DND-41 (cell line): Measurements from ENCODE around the gene ANKRD11.
A peak's percentile ranks its signal among the peaks of the same experiment; 100 is the strongest.
"Not testable (repeated sequence)": the region's sequence is repeated elsewhere in the genome, so short reads cannot be mapped to it uniquely, and the experiment has no call there.

Experiments used
- ATAC-seq: fragments of 200-7000 bp; cut with Tn5 transposase; 3 replicates; pipeline ENCODE4 v1.9.1; 2021; ENCODE audit warnings: low read depth; ENCODE audit not compliant: insufficient read depth
- DNase-seq: peaks from one replicate; pipeline ENCODE4 v3.0.0-alpha.2; 2020
- H2AFZ ChIP-seq: 2 replicates; pipeline ENCODE4 v1.6.0; 2012; ENCODE audit warnings: low read depth, low read length
- H3K27ac ChIP-seq: 2 replicates; pipeline ENCODE4 v1.5.1; 2012; ENCODE audit warnings: low read length, inconsistent platforms
- H3K27me3 ChIP-seq: fragments of 200-600 bp; sonication (generic); 2 replicates; pipeline ENCODE4 v1.6.0; 2012; ENCODE audit warnings: low read length, mild to moderate bottlenecking, inconsistent platforms; ENCODE audit not compliant: insufficient read depth, poor library complexity
- H3K36me3 ChIP-seq: 2 replicates; pipeline ENCODE4 v1.5.1; 2012; ENCODE audit warnings: low read length, inconsistent platforms; ENCODE audit not compliant: insufficient read depth
- H3K4me1 ChIP-seq: 2 replicates; pipeline ENCODE4 v1.5.1; 2012; ENCODE audit warnings: mild to moderate bottlenecking, low read length; ENCODE audit not compliant: insufficient read depth
- H3K4me2 ChIP-seq: 2 replicates; pipeline ENCODE4 v1.6.0; 2012; ENCODE audit warnings: mild to moderate bottlenecking, moderate library complexity, low read length, inconsistent platforms; ENCODE audit not compliant: insufficient read depth
- H3K4me3 ChIP-seq, 2 experiments: fragments of 200-600 bp in 1 of 2; shearing (Covaris generic) in 1 of 2; 2 replicates each; pipeline ENCODE4 v1.5.1; 2012 to 2016; ENCODE audit warnings: inconsistent platforms in 2 of 2, low read length in 2 of 2, mild to moderate bottlenecking in 2 of 2, low read depth in 1 of 2, moderate library complexity in 1 of 2
- H3K79me2 ChIP-seq: 2 replicates; pipeline ENCODE4 v1.6.0; 2012; ENCODE audit warnings: low read length, inconsistent platforms; ENCODE audit not compliant: insufficient read depth
- H3K9ac ChIP-seq: 2 replicates; pipeline ENCODE4 v1.6.0; 2012; ENCODE audit warnings: low read depth, mild to moderate bottlenecking, inconsistent platforms, low read length, moderate library complexity
- H3K9me3 ChIP-seq: 2 replicates; pipeline ENCODE4 v1.5.1; 2012; ENCODE audit warnings: low read length, moderate library complexity, mild to moderate bottlenecking, inconsistent platforms; ENCODE audit not compliant: insufficient read depth, severe bottlenecking
- H4K20me1 ChIP-seq: 2 replicates; pipeline ENCODE4 v1.6.0; 2012; ENCODE audit warnings: low read length; ENCODE audit not compliant: insufficient read depth
- EZH2 ChIP-seq: IDR thresholded peaks from 3 replicates; pipeline ENCODE4 v1.6.1; 2012; ENCODE audit warnings: borderline replicate concordance, low read depth, mild to moderate bottlenecking, moderate library complexity, low read length, inconsistent platforms; ENCODE audit not compliant: severe bottlenecking
- TF ChIP-seq, protein P1 (sequence below): IDR thresholded peaks from 2 replicates; pipeline ENCODE4 v1.5.1; 2012; ENCODE audit warnings: borderline replicate concordance, low read length, moderate library complexity, mild to moderate bottlenecking; ENCODE audit not compliant: poor library complexity, severe bottlenecking; ENCODE audit errors: extremely low read depth

The ANKRD11 gene

DNA sequence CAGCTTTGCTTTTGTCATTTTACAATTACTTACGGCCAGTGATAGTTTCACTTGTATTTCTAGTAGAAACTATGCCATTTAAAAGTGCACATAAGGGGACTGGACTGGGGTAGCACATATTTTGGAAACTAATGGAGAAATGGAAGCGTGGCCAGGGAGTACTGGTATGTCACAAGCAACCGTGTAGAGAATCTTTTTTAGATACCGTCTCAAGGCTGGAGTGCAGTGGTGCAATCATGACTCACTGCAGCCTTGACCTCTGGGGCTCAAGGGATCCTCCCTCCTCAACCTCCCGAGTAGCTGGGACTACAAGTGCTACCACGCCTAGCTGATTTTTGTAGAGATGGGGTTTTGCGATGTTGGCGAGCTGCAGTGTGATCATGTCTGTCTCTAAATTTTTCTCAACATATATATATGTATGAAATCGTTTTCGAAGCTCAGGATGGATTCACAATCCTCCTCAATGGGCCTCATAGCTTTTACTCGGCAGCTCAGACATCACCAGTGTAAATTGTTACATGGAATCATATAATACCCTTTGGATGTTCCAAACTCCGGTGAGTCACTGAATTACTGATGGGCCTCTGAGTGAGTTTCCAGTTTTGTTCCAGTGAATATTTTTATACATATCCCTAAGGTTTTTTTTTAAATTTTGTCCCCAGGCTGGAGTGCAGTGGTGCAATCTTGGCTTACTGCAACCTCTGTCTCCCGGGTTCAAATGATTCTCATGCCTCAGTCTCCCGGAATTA is 221.2 kb downstream of the ANKRD11 start:
- ATAC-seq: no peak
- H3K36me3 ChIP-seq: peaks cover 86% of the 10 kb centered on the region

DNA sequence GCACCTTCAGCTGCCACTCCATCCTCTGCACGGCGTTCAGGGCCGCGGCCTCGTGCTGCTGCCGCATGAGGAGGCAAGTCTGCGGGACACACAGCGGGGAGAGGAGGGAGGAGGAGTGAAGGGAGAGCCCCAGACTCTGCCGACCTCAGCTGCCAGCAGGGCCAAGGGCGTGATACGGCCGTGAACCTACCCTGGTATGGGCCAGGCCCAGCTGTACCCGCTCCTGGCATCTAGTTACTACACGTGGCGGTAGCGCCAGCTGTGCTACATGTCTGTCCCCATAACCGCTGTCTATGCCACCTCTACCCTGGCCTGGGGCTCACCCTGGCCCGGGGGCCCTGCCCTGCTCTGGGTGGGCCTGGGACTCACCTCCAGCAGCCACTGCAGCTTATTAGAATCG is 221.8 kb downstream of the ANKRD11 start:
- TF ChIP-seq, protein P1, sequence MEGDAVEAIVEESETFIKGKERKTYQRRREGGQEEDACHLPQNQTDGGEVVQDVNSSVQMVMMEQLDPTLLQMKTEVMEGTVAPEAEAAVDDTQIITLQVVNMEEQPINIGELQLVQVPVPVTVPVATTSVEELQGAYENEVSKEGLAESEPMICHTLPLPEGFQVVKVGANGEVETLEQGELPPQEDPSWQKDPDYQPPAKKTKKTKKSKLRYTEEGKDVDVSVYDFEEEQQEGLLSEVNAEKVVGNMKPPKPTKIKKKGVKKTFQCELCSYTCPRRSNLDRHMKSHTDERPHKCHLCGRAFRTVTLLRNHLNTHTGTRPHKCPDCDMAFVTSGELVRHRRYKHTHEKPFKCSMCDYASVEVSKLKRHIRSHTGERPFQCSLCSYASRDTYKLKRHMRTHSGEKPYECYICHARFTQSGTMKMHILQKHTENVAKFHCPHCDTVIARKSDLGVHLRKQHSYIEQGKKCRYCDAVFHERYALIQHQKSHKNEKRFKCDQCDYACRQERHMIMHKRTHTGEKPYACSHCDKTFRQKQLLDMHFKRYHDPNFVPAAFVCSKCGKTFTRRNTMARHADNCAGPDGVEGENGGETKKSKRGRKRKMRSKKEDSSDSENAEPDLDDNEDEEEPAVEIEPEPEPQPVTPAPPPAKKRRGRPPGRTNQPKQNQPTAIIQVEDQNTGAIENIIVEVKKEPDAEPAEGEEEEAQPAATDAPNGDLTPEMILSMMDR: no peak
- no peak for TF ChIP-seq EZH2
- Histone ChIP-seq H3K4me3 (no peak overlapping the region), H3K27ac (no peak overlapping the region), H3K4me1 (no peaks in the 10 kb centered on the region), H3K9ac (no peak overlapping the region), H2AFZ (no peak overlapping the region), H3K9me3 (peaks cover 2% of the 10 kb centered on the region), H3K4me2 (no peak overlapping the region), H3K36me3 (peaks cover 80% of the 10 kb centered on the region), H3K27me3 (no peaks in the 10 kb centered on the region), H3K79me2 (peaks cover 15% of the 10 kb centered on the region; the same call in 1 of the 2 replicates), H4K20me1 (peaks cover 44% of the 10 kb centered on the region)
- no peak for DNase-seq
- no peak for ATAC-seq

More for the DNA sequence above, 221.2 kb downstream of the ANKRD11 start:
- Histone ChIP-seq H2AFZ (no peak overlapping the region), H3K4me3 (no peak overlapping the region), H3K27ac (no peak overlapping the region), H3K9ac (no peak overlapping the region), H3K27me3 (no peaks in the 10 kb centered on the region), H4K20me1 (peaks cover 49% of the 10 kb centered on the region), H3K9me3 (peaks cover 1% of the 10 kb centered on the region), H3K79me2 (peaks cover 17% of the 10 kb centered on the region; the same call in 1 of the 2 replicates), H3K4me1 (no peaks in the 10 kb centered on the region), H3K4me2 (no peak overlapping the region)
- TF ChIP-seq, protein P1: no peak
- no peak for DNase-seq

DNA sequence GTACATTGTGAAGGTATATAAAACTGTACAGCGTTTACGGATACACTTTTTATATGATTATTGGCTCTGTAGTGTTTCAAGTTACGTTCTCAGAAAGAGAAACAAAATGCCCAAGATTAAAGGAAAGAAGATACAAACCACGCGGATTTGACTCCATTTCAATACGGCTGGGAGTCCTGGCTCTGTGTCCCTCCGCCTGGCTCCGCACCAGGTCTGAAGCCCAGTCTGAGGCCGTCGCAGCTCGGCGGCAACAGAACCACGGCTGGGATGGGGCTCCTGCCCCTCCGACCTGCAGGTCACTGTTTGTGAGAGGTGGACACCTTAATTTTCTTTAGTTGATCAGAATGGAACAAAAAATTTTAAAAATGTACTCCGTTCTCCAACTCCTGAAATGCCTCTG is 222.6 kb downstream of the ANKRD11 start:
- H3K27me3 ChIP-seq, H3K9me3 ChIP-seq, H3K27ac ChIP-seq, H3K4me3 ChIP-seq, ATAC-seq, H3K9ac ChIP-seq, H2AFZ ChIP-seq, DNase-seq, H3K4me2 ChIP-seq, H3K4me1 ChIP-seq: not testable (repeated sequence)
- Histone ChIP-seq H4K20me1 (peaks cover 43% of the 10 kb centered on the region), H3K79me2 (peaks cover 14% of the 10 kb centered on the region; the same call in 1 of the 2 replicates), H3K36me3 (peaks cover 71% of the 10 kb centered on the region)

DNA sequence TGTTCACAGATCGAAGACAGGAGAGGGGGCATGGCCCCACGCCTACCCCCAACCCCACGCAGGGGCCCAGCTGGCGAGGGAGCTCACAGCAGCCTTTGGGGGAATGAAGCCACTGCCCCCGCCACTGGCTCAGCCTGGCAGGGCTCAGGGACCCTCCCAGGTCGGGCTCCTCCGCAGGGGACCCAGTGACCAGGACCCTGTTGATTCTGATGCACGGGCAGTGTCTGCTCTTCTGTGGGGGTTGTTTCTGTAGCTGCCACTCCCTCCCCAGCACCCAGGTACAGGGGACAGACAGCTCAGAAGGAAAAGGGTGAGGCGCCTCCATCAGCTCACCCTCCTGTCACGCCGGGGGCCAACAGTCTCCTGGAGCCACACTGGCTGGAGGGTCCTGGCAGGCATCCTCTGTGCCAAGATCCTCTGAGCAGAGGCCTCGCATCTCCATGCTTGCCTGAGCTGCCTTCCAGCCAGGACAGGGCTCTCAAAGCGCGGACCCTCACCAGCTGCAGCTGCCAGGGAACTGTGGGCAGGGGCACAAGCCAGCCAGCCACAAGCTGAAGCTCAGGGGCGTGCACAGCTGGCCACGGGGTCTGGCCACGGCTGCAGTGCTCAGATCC is 223.7 kb downstream of the ANKRD11 start:
- 0 out of 3 replicates have a peak, but pooled peaks have one; percentile 7 for ATAC-seq

More for the DNA sequence above, 223.7 kb downstream of the ANKRD11 start:
- Histone ChIP-seq H3K79me2 (peaks cover 7% of the 10 kb centered on the region; the same call in 1 of the 2 replicates), H3K36me3 (peaks cover 60% of the 10 kb centered on the region), H3K27me3 (no peaks in the 10 kb centered on the region), H3K9me3 (peaks cover 2% of the 10 kb centered on the region), H3K4me1 (no peaks in the 10 kb centered on the region), H3K27ac (no peak overlapping the region), H4K20me1 (peaks cover 41% of the 10 kb centered on the region), H3K9ac (no peak overlapping the region), H3K4me3 (no peak overlapping the region), H2AFZ (no peak overlapping the region), H3K4me2 (no peak overlapping the region)
- TF ChIP-seq, protein P1: no peak
- no peak for TF ChIP-seq EZH2
- no peak for DNase-seq
